Posterior cingulate gyrus (tissue), 11 donors: ENCODE measurements around the gene RPL11.
"Not testable (repeated sequence)": the region's sequence is repeated elsewhere in the genome, so short reads cannot be mapped to it uniquely, and the experiment has no call there.

ENCODE experiments used
- DNase-seq, 10 donors: peaks; one replicate each; pipeline versions ENCODE4 v3.0.0 to v3.0.0-alpha.2; 2020 to 2021; ENCODE audit warnings: mixed read lengths in 3 of 10
- intact Hi-C: fragments of 100-400 bp; cut with DNase I; formaldehyde crosslinking; loops from one replicate; pipeline ENCODE4 v1.15.1; 2023

RPL11 gene

GRCh38 chr1:23682946-23683345 is 8.7 kb upstream of the RPL11 start:
- intact Hi-C loops: no loop called here
- no peak for DNase-seq

GRCh38 chr1:23684415-23684814 is 7.2 kb upstream of the RPL11 start:
- intact Hi-C loops: no loop called here
- no peak for DNase-seq

- intact Hi-C loops: not testable (repeated sequence)
Observed at GRCh38 chr1:23685197-23685596, 6.4 kb upstream of the RPL11 start.

GRCh38 chr1:23687680-23688079 is 3.9 kb upstream of the RPL11 start:
- DNase-seq: peak in 1 of 10 donors; percentile 12
- intact Hi-C loops: not testable (repeated sequence)

More at GRCh38 chr1:23685197-23685596, 6.4 kb upstream of the RPL11 start:
- DNase-seq: peak in 1 of 10 donors; percentile 22

- intact Hi-C loops: not testable (repeated sequence)
- peak in 1 of 10 donors; percentile 61 for DNase-seq
Observed at GRCh38 chr1:23688281-23688680, 3.3 kb upstream of the RPL11 start.

GRCh38 chr1:23692308-23692871 is 784 bp downstream of the RPL11 start:
- intact Hi-C loops: no loop called here
- no peak for DNase-seq

GRCh38 chr1:23693599-23693998 is 2.0 kb downstream of the RPL11 start:
- no peak for DNase-seq
- intact Hi-C loops: no loop called here

GRCh38 chr1:23694371-23694770 is 2.8 kb downstream of the RPL11 start:
- intact Hi-C loops: no loop called here
- DNase-seq: no peak

GRCh38 chr1:23695667-23696066 is 4.1 kb downstream of the RPL11 start:
- peak in 1 of 10 donors; percentile 7 for DNase-seq
- intact Hi-C loops: no loop called here

- intact Hi-C loops: no loop called here
- DNase-seq: no peak
Observed at GRCh38 chr1:23696335-23696989, 4.9 kb downstream of the RPL11 start.

- intact Hi-C loops: no loop called here
- DNase-seq: no peak
Observed at GRCh38 chr1:23698466-23698865, 6.9 kb downstream of the RPL11 start.

GRCh38 chr1:23699280-23700179 is 7.9 kb downstream of the RPL11 start:
- DNase-seq: no peak
- intact Hi-C loops: no loop called here

GRCh38 chr1:23701310-23701709 is 9.7 kb downstream of the RPL11 start:
- no peak for DNase-seq
- intact Hi-C loops: no loop called here

GRCh38 chr1:23701996-23702395 is 10.4 kb downstream of the RPL11 start:
- intact Hi-C loops: no loop called here
- no peak for DNase-seq

GRCh38 chr1:23704834-23705495 is 13.4 kb downstream of the RPL11 start:
- no peak for DNase-seq
- intact Hi-C loops: no loop called here

- DNase-seq: no peak
- intact Hi-C loops: no loop called here
Observed at GRCh38 chr1:23709229-23709628, 17.6 kb downstream of the RPL11 start.

- intact Hi-C loops: no loop called here
- DNase-seq: no peak
Observed at GRCh38 chr1:23718482-23718881, 26.9 kb downstream of the RPL11 start.

- DNase-seq: no peak
- intact Hi-C loops: no loop called here
Observed at GRCh38 chr1:23719162-23719820, 27.7 kb downstream of the RPL11 start.

- DNase-seq: no peak
- intact Hi-C loops: no loop called here
Observed at GRCh38 chr1:23720256-23720995, 28.8 kb downstream of the RPL11 start.

- intact Hi-C loops: no loop called here
- no peak for DNase-seq
Observed at GRCh38 chr1:23722652-23723051, 31.0 kb downstream of the RPL11 start.
